ENCODE measurements around the gene TEPSIN.

The TEPSIN gene

DNA sequence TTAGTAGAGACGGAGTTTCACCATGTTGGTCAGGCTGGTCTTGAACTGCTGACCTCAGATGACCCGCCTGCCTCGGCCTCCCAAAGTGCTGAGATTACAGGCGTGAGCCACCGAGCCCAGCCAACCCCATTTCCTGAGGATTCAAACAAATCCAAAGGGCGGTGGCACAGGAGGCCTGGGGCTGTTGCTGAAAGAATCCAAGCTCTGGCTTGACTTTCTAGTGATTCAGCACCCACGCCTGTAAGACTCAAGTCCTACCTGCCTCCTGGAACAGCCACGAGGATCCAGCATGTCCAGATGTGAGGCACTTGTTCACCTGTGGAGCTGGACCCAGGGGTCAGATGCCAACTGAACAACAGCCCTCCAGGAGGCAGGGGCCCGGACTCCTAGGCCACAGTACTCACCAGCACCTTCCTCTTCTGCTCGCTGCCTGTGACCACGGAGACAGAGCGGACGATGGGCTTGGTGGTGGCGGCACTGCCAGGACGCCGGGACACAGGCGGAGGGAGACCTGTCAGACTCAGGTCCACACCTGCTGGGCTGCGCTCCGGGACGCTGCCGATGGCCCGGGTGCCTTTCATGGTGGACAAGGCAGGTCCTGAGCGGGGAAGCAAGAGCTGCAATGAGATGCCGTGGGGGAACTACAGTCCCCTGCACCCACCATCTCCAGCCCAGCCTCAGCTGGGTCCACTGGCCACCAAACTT lies 19.2 kb downstream of the TEPSIN start:
- Histone ChIP-seq H2AFZ (ENCODE audit: low read depth) (no peak overlapping the region), H3K4me1 (ENCODE audit: low read depth, poor library complexity, severe bottlenecking) (peaks cover 18% of the 10 kb centered on the region), H3K36me3 (ENCODE audit: insufficient read depth) (no peaks in the 10 kb centered on the region), H3K4me2 (no peak overlapping the region), H3K9ac (no peak overlapping the region), H3K27me3 (ENCODE audit: insufficient read depth, low read depth) (no peaks in the 10 kb centered on the region), H4K20me1 (ENCODE audit: insufficient read depth) (no peaks in the 10 kb centered on the region), H3K27ac (no peak overlapping the region), H3K4me3 (IDR thresholded peaks at IDR 0.05; ENCODE audit: insufficient read depth, low read depth, low read length) (no peak overlapping the region), H3K79me2 (ENCODE audit: insufficient read depth, low read depth) (no peaks in the 10 kb centered on the region)
- TF ChIP-seq CTCF (conservative IDR thresholded peaks at IDR 0.05; ENCODE audit: low read depth, low read length) = no peak

DNA sequence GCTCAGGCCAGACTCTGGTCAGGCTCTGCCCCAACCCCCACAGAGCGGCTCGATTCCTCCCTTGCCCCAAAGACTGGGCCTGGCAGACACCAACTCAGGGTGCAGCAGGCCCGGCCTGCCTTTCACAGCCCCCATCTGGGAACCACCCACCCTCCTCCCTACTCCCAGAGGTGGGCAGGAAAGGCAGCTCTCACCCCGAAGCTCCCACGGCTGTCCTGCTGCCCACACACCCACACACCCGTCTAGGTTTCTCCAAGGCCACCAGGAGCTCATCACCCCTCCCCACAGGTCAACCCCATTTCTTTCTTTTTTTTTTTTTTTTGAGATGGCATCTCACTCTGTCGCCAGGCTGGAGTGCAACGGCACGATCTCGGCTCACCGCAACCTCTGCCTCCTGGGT lies 19.9 kb downstream of the TEPSIN start:
- peaks cover 18% of the 10 kb centered on the region for H3K4me1 ChIP-seq (ENCODE audit: low read depth, poor library complexity, severe bottlenecking)
- H3K79me2 ChIP-seq (ENCODE audit: insufficient read depth, low read depth) = no peaks in the 10 kb centered on the region
- H3K27ac ChIP-seq = no peak overlapping the region
- H3K4me3 ChIP-seq (IDR thresholded peaks at IDR 0.05; ENCODE audit: insufficient read depth, low read depth, low read length) = no peak overlapping the region
- H4K20me1 ChIP-seq (ENCODE audit: insufficient read depth) = no peaks in the 10 kb centered on the region
- TF ChIP-seq CTCF (conservative IDR thresholded peaks at IDR 0.05; ENCODE audit: low read depth, low read length) = no peak
- H3K4me2 ChIP-seq = no peak overlapping the region
- H3K27me3 ChIP-seq (ENCODE audit: insufficient read depth, low read depth) = no peaks in the 10 kb centered on the region
- H3K36me3 ChIP-seq (ENCODE audit: insufficient read depth) = no peaks in the 10 kb centered on the region
- no peak overlapping the region for H2AFZ ChIP-seq (ENCODE audit: low read depth)
- no peak overlapping the region for H3K9ac ChIP-seq

DNA sequence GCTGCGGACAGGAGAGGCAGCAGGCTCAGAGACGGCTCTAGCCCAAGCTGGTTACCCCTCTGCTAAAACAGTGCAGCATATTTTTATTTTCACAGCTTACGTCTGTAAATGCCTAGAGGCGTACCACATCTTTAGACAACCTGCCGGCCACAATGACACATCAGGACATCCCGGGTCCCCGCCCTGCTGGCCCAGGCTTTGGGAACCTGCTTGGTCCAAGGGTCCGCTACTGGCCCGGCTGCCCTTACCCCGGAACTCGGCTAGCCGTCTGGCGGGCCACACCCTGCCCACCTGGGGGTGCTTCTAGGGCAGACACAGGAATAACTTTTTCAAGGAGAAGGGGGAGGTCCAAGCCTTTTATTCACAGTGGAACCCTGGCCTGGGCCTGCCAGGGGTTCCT lies 20.4 kb downstream of the TEPSIN start:
- H3K4me3 ChIP-seq (IDR thresholded peaks at IDR 0.05; ENCODE audit: insufficient read depth, low read depth, low read length) = no peak overlapping the region
- H3K9ac ChIP-seq = no peak overlapping the region
- no peak overlapping the region for H2AFZ ChIP-seq (ENCODE audit: low read depth)
- peaks cover 14% of the 10 kb centered on the region for H3K4me1 ChIP-seq (ENCODE audit: low read depth, poor library complexity, severe bottlenecking)
- no peak overlapping the region for H3K27ac ChIP-seq
- no peaks in the 10 kb centered on the region for H4K20me1 ChIP-seq (ENCODE audit: insufficient read depth)
- no peak for TF ChIP-seq CTCF (conservative IDR thresholded peaks at IDR 0.05; ENCODE audit: low read depth, low read length)
- H3K4me2 ChIP-seq = no peak overlapping the region
- H3K79me2 ChIP-seq (ENCODE audit: insufficient read depth, low read depth) = no peaks in the 10 kb centered on the region
- no peaks in the 10 kb centered on the region for H3K36me3 ChIP-seq (ENCODE audit: insufficient read depth)
- H3K27me3 ChIP-seq (ENCODE audit: insufficient read depth, low read depth) = no peaks in the 10 kb centered on the region

DNA sequence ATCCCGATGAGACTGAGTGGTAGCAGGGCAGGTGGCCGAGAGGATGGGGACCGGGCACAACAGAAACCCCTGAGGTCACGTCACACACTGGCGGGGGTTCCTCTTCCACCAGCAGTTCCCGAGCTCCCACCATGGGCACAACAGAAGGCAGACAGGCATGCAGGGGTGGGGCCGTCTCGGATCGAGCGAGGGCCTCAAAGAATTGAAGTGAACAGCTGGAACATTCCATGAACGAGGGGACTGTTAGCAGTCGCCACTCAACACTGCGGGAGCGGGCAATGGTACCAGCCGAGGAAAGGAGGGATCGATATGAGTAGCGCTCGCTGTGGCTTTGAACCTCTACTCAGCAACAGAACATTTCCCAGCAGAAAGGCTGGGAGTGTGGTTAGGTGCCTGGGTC lies 21.4 kb downstream of the TEPSIN start:
- no peak for TF ChIP-seq CTCF (conservative IDR thresholded peaks at IDR 0.05; ENCODE audit: low read depth, low read length)
- Histone ChIP-seq H3K4me1 (ENCODE audit: low read depth, poor library complexity, severe bottlenecking) (peaks cover 12% of the 10 kb centered on the region), H3K79me2 (ENCODE audit: insufficient read depth, low read depth) (no peaks in the 10 kb centered on the region), H4K20me1 (ENCODE audit: insufficient read depth) (no peaks in the 10 kb centered on the region), H3K9ac (no peak overlapping the region), H3K27ac (no peak overlapping the region), H3K4me2 (no peak overlapping the region), H3K27me3 (ENCODE audit: insufficient read depth, low read depth) (no peaks in the 10 kb centered on the region), H2AFZ (ENCODE audit: low read depth) (no peak overlapping the region), H3K4me3 (IDR thresholded peaks at IDR 0.05; ENCODE audit: insufficient read depth, low read depth, low read length) (no peak overlapping the region), H3K36me3 (ENCODE audit: insufficient read depth) (no peaks in the 10 kb centered on the region)
